OCI-LY7 (cell line): ENCODE results near the gene ATP6V1A. TPM values are rescaled to one million over a fixed set of nuclear protein-coding genes. Genes with fewer than 3 reads are reported as not detected.

Source experiments
- BruUV-seq: library from RNA; stranded (reverse); fragments of 400-500 nt; replicated peaks from 2 replicates; lab custom pipeline; 2021; lab: Mats Ljungman, UMichigan
- CTCF ChIA-PET: fragments of 300-600 bp; sonication (Branson Sonifier 250); formaldehyde crosslinking; loops from one replicate; lab custom pipeline; 2022; ENCODE audit warnings: antibody characterized with exemption; ENCODE audit not compliant: unreplicated experiment; lab: Charles Lee
- POLR2A ChIA-PET: fragments of 300-600 bp; sonication (Branson Sonifier 250); formaldehyde crosslinking; loops from one replicate; lab custom pipeline; 2022; ENCODE audit warnings: antibody characterized with exemption; lab: Charles Lee
- DNase-seq: peaks from one replicate; pipeline ENCODE4 v3.0.0-alpha.2; 2015; ENCODE audit warnings: low spot score
- H2AFZ ChIP-seq: fragments of 200-600 bp; sonication (generic), shearing (Covaris generic); 2 replicates; pipeline ENCODE4 v1.6.1; 2014; ENCODE audit warnings: mild to moderate bottlenecking, antibody characterized with exemption, low read length, moderate library complexity
- H3K27ac ChIP-seq: fragments of 200-600 bp; sonication (generic); 2 replicates; pipeline ENCODE4 v1.5.1; 2014; ENCODE audit warnings: mixed run types, low read depth, mild to moderate bottlenecking, moderate library complexity, low read length, inconsistent platforms; ENCODE audit not compliant: poor library complexity, severe bottlenecking
- H3K36me3 ChIP-seq: fragments of 200-600 bp; sonication (generic); 2 replicates; pipeline ENCODE4 v1.6.1; 2014; ENCODE audit warnings: mild to moderate bottlenecking, antibody characterized with exemption, low read length, moderate library complexity, mixed read lengths; ENCODE audit not compliant: insufficient read depth
- H3K4me1 ChIP-seq: fragments of 200-600 bp; sonication (generic); 2 replicates; pipeline ENCODE4 v1.5.1; 2014; ENCODE audit warnings: mild to moderate bottlenecking, low read length; ENCODE audit not compliant: insufficient read depth, poor library complexity, severe bottlenecking
- H3K4me2 ChIP-seq: fragments of 200-600 bp; sonication (generic); 2 replicates; pipeline ENCODE4 v1.6.1; 2014; ENCODE audit warnings: mild to moderate bottlenecking, low read length
- H3K4me3 ChIP-seq: fragments of 200-600 bp; sonication (generic); 2 replicates; pipeline ENCODE4 v1.5.1; 2014; ENCODE audit warnings: mild to moderate bottlenecking, low read depth, low read length; ENCODE audit not compliant: poor library complexity, severe bottlenecking
- H3K79me2 ChIP-seq: fragments of 200-600 bp; sonication (generic); 2 replicates; pipeline ENCODE4 v1.6.1; 2016; ENCODE audit warnings: low read depth, mild to moderate bottlenecking, low read length, moderate library complexity, mixed read lengths; ENCODE audit not compliant: insufficient read depth
- H3K9me2 ChIP-seq: fragments of 200-600 bp; sonication (generic); 2 replicates; pipeline ENCODE4 v1.6.1; 2016; ENCODE audit warnings: mild to moderate bottlenecking, low read length, mixed read lengths; ENCODE audit not compliant: insufficient read depth
- H3K9me3 ChIP-seq: fragments of 200-600 bp; sonication (generic); 2 replicates; pipeline ENCODE4 v1.6.1; 2014; ENCODE audit warnings: mild to moderate bottlenecking, mixed run types, low read length, mixed read lengths
- H4K20me1 ChIP-seq: fragments of 200-600 bp; sonication (generic); 2 replicates; pipeline ENCODE4 v1.6.1; 2014; ENCODE audit warnings: mild to moderate bottlenecking, antibody characterized with exemption, low read length, moderate library complexity, mixed read lengths; ENCODE audit not compliant: insufficient read depth
- CTCF ChIP-seq: fragments of 200-600 bp; sonication (generic); conservative IDR thresholded peaks from 2 replicates; pipeline ENCODE4 v1.5.1; 2014; ENCODE audit warnings: mild to moderate bottlenecking, antibody characterized with exemption, low read length, moderate library complexity, mixed read lengths
- EZH2phosphoT487 ChIP-seq: fragments of 200-600 bp; sonication (generic); IDR thresholded peaks from 2 replicates; pipeline ENCODE4 v1.6.1; 2018; ENCODE audit warnings: low read depth, borderline replicate concordance, mild to moderate bottlenecking, mixed run types, antibody characterized with exemption, low read length, moderate library complexity, mixed read lengths
- intact Hi-C: fragments of 100-400 bp; cut with micrococcal nuclease; formaldehyde crosslinking; loops from one replicate; pipeline ENCODE4 v1.10.0; 2022; ENCODE audit not compliant: unreplicated experiment
- total RNA-seq, 2 experiments: library from RNA; depleted of rRNA in 1 of 2; stranded (reverse); fragments of >200 nt in 1 of 2; shearing (Covaris generic) in 1 of 2; gene quantifications; 2 replicates each; pipeline ENCODE4 v1.2.3, GENCODE V29; 2014 to 2022

Gene ATP6V1A
- total RNA-seq, 2 experiments from 2014 or later: 26.5 to 77.3 TPM

GRCh38 chr3:113719758-113720157 lies 27.1 kb upstream of the ATP6V1A start:
- BruUV-seq: no TSS peak
- Histone ChIP-seq H3K4me2 (no peak overlapping the region), H3K9me3 (no peaks in the 10 kb centered on the region), H3K4me3 (no peak overlapping the region), H3K9me2 (no peaks in the 10 kb centered on the region), H3K79me2 (peaks cover 30% of the 10 kb centered on the region), H3K27ac (no peak overlapping the region), H3K36me3 (peaks cover 94% of the 10 kb centered on the region), H4K20me1 (peaks cover 17% of the 10 kb centered on the region), H2AFZ (no peak overlapping the region), H3K4me1 (peaks cover 8% of the 10 kb centered on the region)
- CTCF ChIA-PET: no interaction called here
- no peak for TF ChIP-seq EZH2phosphoT487
- TF ChIP-seq CTCF: no peak
- POLR2A ChIA-PET: interaction anchor here (0.8 to 1.7 kb wide), 3 partner anchors 8 to 16 kb away, joined by 3 to 4 read pairs (median 3); no protein-coding TSS in a partner anchor
- DNase-seq: no peak
- intact Hi-C loops: no loop called here

- intact Hi-C loops: no loop called here
- peak; percentile 33 for DNase-seq
- peaks cover 17% of the 10 kb centered on the region for H4K20me1 ChIP-seq
- peaks cover 49% of the 10 kb centered on the region for H3K79me2 ChIP-seq
- H3K36me3 ChIP-seq: peaks cover 94% of the 10 kb centered on the region
- H2AFZ ChIP-seq: no peak overlapping the region
- ChIA-PET POLR2A (interaction anchor here (0.6 to 1.6 kb wide), 6 partner anchors 9 to 185 kb away, joined by 3 to 4 read pairs (median 4); partner anchors contain the start of gene USF3), CTCF (no interaction called here)
- no peak overlapping the region for H3K4me2 ChIP-seq
- no peaks in the 10 kb centered on the region for H3K9me2 ChIP-seq
- TF ChIP-seq EZH2phosphoT487 (no peak), CTCF (no peak)
- no peaks in the 10 kb centered on the region for H3K9me3 ChIP-seq
- H3K4me3 ChIP-seq: no peak overlapping the region
- peak overlapping the region; percentile 18 for H3K27ac ChIP-seq
- peaks cover 8% of the 10 kb centered on the region for H3K4me1 ChIP-seq
- no TSS peak for BruUV-seq
Observed at GRCh38 chr3:113721636-113722035, 25.2 kb upstream of the ATP6V1A start.

- Histone ChIP-seq H3K9me2 (no peaks in the 10 kb centered on the region), H3K36me3 (peaks cover 97% of the 10 kb centered on the region), H3K4me2 (no peak overlapping the region), H3K27ac (no peak overlapping the region), H2AFZ (no peak overlapping the region), H3K9me3 (no peaks in the 10 kb centered on the region), H3K79me2 (peaks cover 99% of the 10 kb centered on the region), H3K4me3 (no peak overlapping the region), H4K20me1 (peaks cover 37% of the 10 kb centered on the region), H3K4me1 (no peaks in the 10 kb centered on the region)
- TF ChIP-seq CTCF (no peak), EZH2phosphoT487 (no peak)
- CTCF ChIA-PET: no interaction called here
- BruUV-seq: no TSS peak
- POLR2A ChIA-PET: interaction anchor here (0.6 to 0.7 kb wide), 2 partner anchors 16 to 98 kb away, joined by 3 to 4 read pairs; no protein-coding TSS in a partner anchor
- intact Hi-C loops: no loop called here
- no peak for DNase-seq
Observed at GRCh38 chr3:113728661-113729060, 18.2 kb upstream of the ATP6V1A start.
